ENCODE measurements around the gene GPR17.

DNA sequence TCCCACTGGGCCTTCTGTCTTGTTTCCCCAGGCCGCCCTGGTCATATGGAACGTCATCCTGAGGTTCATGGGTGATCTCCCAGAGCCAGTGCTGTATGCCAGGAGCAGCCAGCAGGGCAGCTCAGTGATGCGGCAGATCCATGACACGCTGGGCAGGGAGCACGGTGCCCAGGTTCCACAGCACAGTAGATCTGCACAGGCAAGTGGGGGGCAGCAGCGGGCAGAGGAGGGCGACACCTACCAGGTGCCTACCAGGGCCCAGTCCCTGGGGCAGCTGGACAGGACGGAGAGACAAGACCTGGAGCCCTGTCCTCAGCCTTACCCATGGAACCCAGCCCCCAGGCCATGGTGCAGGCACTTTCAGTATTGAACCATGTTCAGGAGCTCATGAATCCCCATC, 36.1 kb upstream of the GPR17 start:
- no peak for TF ChIP-seq EZH2 (IDR thresholded peaks at IDR 0.05; ENCODE audit: low read depth, unreplicated experiment)
- TF ChIP-seq CTCF (conservative IDR thresholded peaks at IDR 0.05; ENCODE audit: low read depth in 2 of 2), result no peak
- no peak for TF ChIP-seq STAT1 (IDR thresholded peaks at IDR 0.05; ENCODE audit: unreplicated experiment)
- TF ChIP-seq REST (IDR thresholded peaks at IDR 0.05; ENCODE audit: unreplicated experiment), result no peak
- TF ChIP-seq POLR2AphosphoS5 (IDR thresholded peaks at IDR 0.05; ENCODE audit: low read depth), result no peak
- no peak for TF ChIP-seq EZH2phosphoT487 (IDR thresholded peaks at IDR 0.05; ENCODE audit: unreplicated experiment)
- no peak for TF ChIP-seq JUNB (IDR thresholded peaks at IDR 0.05; ENCODE audit: unreplicated experiment)
- no peak for TF ChIP-seq NANOG (IDR thresholded peaks at IDR 0.05; ENCODE audit: borderline replicate concordance)
- TF ChIP-seq ZNF114 (CRISPR knock-in tag; IDR thresholded peaks at IDR 0.05), result no peak
- TF ChIP-seq ZNF331 (CRISPR knock-in tag; IDR thresholded peaks at IDR 0.05; ENCODE audit: low read depth), result no peak

Measured in GM23338 (cell line).